Activated CD8-positive, alpha-beta memory T cell treated with anti-CD3 and anti-CD28 coated beads, Interleukin-2, amount 50 U/mL, for 24 hours (primary cell): ENCODE measurements around the gene EFCAB5.
"Not testable (repeated sequence)": the region's sequence is repeated elsewhere in the genome, so short reads cannot be mapped to it uniquely, and the experiment has no call there.

Source experiments
- DNase-seq: peaks from one replicate; pipeline ENCODE4 v3.0.0-alpha.2; 2020; ENCODE audit errors: extremely low read depth

EFCAB5 gene

DNA sequence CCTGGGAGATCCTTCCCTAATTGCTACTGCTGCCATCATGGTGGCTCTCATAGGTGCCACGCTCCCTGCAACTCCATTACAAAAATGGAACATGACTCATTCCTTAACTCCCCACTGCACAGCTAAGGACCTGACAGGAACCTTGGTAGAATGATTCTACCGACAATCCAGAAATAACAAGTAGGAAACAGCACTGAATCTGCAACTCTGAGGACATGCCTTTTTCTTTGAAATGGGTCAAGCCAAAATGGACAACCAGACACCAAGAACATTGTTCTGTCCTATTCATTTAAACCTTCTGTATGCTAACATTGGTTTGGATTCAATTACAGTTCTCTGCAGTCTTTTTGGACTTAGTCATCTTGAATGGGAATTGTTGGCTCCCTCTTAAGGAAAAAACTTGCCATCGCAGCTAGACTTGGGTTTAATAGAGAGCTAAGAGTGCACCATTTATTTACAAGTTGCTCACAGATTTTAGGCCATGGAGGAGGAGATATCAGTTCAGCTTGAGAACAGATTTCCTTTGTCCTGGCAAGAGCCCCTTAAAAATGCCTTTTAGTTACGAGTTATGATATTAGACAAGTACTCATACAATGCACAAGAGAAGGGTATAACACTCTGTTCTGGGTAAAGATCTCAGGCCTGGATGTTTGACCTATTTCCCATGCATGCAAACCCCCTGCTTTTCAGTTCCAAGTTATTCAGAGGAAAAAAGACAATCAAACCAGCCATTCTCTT is 154.2 kb downstream of the EFCAB5 start:
- no peak for DNase-seq

DNA sequence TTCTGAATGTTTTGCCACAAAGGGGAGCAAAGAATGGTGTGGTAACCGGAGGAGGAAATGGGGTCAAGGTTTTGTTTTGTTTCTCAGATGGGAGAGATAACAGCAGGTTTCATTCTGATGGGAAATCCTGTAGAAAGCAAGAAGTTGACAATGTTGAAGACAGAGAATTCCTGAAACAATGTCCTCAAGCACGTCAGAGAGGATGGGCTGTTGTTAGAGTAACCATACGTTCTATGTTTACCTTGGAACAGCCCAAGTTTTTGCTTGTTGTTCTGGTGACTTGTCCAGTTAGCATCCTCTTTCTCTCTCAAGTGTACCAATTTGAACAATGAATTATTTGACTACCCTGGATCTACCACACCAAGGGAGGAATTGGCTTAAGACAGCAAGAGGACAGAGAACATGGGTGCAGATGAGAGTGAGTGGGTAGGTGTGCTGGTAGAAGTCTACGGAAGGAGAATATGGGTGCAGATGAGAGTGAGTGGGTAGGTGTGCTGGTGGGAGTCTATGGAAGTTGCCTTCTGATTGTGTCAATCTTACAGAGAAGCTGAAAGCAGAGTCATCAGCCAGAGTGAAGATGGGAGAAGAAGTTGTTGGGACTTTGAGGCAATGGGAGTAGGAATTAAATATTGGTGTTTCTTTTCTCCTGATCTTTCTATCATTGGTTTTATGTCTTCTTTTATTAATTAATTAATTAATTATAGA is 160.4 kb downstream of the EFCAB5 start:
- DNase-seq: no peak

DNA sequence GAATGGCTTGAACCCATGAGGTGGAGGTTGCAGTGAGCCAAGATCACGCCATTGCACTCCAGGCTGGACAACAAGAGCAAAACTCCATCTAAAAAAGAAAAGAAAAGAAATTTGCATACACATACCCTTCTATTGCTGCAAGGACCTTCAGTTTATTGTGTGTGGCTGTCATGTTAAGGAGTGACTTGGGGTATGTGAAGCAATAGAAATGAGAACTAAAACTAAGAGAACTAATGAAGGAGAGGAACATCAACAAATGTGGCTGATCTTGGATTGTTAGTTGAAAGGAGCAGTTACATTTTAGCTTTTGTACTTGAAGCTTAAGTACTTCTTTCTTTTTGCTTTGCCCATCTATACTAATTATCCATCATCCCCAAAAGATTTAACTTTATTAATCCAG is 162.5 kb downstream of the EFCAB5 start:
- DNase-seq: no peak

DNA sequence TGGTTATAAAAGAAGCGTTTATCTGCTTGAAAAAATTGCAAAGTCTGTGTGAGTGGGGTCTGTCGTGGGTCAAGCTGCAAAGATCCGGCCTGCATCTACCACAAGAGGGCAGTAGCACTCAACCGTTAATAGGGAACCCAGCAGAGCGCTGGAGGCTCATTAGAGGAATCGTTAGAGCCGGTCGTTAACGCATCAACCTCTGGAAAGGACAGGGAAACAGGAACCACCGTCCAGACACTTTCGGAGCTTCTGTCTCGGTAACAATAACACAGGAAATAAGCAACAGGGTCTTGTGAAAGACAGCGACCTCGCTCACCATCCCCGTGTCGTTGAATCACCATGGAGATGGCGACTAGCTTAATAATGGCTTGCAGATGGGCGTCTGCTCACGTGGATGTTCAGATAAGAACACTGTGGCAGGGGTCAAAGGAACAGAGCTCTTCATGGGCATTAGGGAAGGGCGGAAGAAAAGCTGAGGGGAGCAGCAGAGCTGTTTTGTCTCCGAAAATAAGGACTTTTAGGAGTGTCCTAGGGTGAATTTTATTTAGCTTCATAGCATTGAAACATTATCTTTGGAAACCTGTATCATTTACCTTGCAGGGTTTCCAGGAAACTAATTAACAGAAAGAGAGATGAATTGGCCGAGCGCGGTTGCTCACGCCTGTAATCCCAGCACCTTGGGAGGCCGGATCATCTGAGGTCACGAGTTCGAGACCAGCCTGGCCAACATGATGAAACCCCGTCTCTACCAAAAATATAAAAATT is 163.3 kb downstream of the EFCAB5 start:
- peak; percentile 36 for DNase-seq

DNA sequence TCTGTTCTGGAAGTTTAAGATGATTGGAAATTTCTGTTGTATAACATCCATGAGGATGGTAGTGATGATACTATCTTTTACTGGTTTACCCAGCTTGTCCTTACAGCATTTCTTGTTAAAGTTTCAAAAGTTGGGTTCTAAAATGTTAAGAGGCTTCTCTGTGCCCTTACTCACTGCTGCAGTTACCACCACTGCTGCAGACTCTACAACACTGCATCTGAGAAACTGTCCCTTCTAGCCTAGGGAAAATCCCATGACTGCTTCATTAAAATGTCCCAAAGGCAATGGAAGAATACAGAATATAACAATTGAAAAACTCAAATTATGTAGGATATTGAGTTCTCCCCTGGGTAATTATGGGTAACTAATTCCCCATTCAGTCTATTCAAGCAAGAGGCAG is 171.4 kb downstream of the EFCAB5 start:
- no peak for DNase-seq

DNA sequence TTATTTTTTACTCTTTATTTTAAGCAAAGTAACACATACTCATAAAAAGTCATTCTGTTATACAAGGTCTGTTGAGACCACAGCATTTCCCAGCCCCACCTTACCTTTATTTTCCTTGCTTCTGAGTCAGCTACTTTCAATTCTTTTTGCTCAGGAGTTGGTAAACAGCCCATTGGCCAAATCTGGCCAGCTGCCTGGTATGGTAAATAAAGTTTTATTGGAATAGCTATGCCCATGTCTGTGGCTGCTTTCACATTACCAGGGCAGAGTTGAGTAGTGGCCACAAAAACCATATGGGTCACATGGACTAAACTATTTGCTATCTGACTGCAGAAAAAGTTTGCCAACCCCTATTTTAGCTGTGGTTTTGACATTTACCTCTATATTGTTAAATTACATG is 171.8 kb downstream of the EFCAB5 start:
- no peak for DNase-seq

DNA sequence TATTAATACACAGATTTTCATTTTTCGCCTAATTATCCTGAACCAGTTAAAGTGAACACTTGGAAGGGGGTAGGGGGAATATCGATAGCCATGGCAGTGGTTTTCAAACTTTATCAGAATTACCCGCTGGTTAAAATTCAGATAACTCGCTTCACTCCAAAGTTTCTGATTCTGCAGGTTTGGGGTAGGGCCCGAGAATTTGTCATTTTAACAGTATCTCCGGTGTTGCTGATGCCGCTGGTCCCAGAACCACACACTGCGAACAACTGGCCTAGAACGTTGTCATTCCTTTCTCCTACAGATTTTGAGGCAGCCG is 174.9 kb downstream of the EFCAB5 start:
- no peak for DNase-seq

DNA sequence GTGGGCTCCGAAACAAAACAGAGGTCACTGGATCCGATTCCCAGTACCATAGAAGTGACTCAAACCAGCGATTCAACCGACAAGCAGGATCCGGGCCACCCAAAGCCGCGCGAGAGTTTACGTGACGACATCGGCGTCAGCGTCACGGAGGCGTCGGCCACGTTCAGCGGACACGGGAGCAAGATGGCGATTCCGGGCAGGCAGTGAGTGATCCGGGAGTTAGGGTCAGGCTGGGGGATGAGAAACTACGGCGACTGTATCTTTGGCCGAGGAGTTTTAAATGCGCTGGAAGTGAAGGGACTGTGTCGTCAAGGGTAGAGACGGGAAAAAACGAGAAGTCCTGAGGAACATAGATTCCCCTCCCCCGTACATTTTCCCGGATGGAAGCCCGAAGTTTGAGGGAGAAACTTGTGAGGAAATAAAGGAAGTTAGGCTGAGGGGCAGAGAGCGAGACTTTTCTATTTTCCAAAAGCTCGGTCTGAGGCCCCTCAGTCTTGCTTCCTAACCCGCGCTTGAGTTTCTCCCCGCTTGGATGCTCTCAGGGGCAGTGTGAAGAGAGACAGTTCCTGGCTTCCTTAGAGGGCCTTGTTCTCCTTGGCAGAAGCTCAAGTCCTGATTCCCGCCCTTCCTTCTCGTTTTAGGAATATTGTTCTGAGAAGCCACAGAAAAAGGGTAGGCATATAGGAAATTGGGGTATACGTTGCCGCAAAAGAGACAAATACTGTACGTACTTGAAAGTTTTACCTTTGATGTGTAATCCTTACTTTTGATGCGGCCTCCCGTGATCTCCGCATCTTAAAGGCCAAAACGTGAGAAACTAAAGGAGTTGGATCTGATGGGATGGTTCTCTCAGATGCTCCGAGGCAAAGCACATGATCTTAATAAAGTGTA is 175.5 kb downstream of the EFCAB5 start, which contains the start of gene NSRP1:
Gene NSRP1 (plus strand): TSS at position 156 of the 891 bp plus-strand sequence. CDS start 28 bp downstream, at position 184.
- DNase-seq: peak; percentile 87

DNA sequence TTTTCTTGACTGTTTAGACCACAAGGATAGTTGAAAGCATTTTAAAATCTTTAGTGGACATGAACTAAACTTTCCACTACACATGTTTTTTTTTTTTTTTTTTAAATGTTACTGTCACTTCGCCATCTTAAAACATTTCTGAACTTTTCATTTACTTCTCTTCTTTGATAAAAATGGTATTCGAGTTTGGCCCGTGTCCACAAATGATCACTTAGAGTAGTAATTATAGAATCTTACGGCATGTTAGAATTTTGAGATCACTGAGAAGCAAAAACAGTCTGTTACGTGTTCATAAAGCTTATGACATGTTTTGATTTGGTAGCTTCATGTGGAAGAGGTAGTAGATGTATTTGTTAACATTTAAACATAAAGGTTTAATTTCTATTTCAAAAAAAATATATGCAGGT is 176.2 kb downstream of the EFCAB5 start:
- no peak for DNase-seq

DNA sequence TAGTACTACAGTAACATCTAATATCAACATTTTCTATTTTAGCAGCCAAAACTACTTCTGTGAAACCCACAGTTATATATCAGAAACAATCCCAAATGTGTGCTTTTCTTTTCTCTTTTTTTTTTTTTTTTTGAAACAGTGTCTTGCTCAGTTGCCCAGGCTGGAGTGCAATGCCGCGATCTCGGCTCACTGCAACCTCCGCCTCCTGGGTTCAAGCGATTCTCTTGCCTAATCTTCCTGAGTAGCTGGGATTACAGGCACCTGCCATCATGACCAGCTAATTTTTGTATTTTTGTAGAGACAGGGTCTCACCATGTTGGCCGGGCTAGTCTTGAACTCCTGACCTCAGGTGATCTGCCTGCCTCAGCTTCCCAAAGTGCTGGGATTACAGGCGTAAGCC is 177.2 kb downstream of the EFCAB5 start:
- not testable (repeated sequence) for DNase-seq

DNA sequence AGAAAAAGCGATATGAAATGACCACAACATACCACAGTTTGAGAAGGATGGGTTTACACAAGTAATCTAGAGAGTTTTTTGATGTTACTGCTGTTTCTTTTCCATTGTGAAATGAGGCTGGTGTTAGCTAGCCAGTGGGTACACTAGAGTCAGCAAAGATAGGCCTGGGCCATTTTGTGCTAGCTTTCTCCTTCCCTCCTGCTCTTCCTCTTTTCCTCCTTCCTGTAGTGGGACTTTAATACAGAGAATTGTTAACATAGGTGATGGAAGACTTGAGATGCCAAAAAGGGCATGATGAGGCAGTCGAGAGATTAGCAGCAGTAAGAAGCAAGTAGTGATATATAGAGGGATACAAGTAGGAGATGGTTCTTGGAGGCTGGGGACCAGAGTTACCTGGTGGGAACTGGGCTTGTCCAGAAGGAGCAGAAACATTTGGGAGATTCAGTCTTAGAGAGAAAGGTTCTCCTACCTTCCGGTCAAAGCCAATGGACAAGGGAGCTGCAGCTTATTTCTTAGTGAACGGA is 182.9 kb downstream of the EFCAB5 start:
- DNase-seq: no peak

DNA sequence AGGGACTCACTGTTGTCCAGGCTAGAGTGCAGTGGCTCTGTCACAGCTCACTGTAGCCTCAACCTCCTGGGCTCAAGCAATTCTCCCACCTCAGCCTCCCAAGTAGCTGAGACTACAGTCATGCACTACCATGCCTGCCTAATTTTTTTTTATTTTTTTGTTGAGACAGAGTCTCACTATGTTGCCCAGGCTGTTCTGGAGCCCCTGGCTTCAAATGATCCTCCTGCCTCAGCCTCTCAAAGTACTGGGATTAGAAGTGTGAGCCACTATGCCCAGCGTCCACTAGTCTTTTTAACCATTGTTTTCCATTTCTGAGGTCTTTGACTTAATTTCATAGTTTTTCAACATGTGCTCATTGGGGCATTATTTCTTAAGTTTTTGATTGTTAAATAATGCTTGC is 188.7 kb downstream of the EFCAB5 start:
- no peak for DNase-seq

DNA sequence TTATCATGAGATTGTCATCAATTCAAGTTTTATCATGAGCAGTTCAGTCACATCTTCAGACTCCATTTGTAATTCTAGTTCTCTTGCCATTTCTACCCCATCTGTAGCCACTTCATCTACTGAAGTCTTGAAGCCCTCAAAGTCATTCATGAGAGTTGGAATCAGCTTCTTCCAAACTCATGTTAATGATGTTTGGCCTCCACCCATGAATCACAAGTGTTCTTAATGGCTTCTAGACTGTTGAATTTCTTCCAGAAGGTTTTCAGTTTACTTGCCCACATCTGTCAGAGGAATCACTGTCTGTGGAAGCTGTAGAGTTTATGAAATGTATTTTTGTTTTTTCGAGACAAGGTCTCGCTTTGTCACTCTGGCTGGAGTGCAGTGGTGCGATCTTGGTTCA is 191.2 kb downstream of the EFCAB5 start:
- no peak for DNase-seq

DNA sequence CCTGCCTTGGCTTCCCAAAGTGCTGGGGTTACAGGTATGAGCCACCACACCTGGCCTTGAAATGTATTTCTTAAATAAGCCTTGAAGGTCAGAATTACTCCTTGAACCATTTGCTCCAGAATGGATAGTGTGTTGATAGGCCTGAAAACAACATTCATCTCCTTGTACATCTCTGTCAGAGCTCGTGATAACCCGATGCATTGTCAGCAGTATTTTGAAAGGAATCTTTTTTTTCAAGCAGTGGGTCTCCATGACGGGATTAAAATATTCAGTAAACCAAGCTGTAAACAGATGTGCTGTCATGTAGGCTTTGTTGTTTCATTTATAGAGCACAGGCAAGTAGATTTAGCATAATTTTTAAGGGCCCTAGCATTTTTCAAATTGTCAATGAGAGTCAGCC is 191.8 kb downstream of the EFCAB5 start:
- DNase-seq: no peak

DNA sequence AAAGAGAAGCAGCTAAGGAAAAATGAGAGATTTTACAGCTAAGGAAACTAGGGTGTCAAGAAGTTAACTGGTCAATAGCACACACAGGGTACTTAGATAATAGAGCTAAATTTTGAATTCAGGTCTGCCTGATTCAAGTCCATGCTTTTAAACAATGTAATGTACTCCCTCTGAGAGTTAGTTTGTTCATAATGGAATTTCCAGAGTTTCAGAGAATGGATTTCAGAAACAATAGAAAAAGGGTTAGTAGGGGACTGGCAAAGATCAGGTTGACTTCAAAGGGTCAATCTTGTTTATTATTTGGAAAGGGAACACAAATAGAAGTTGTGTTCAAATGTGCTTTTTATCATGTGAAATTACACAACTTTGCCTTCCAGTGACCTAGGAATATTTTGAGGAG is 193.1 kb downstream of the EFCAB5 start:
- no peak for DNase-seq

DNA sequence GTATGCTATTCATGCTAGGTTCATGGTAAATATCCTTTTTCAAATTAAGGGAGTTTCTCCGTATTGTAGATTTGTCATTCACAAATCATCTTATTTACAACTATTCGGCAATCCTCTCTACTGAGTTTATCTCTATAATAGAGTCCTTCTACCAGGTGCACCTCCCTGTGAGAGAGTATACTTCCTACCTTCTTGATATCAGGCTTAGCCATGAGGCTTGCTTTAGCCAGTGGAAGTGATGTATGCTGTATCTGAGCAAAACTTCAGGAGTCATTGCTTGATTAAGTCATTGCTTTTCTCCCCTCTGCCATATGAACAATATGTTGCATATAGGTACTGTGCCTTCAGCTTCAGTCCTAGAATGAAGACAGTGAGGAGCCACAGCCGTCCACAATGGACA is 195.7 kb downstream of the EFCAB5 start:
- DNase-seq: no peak

DNA sequence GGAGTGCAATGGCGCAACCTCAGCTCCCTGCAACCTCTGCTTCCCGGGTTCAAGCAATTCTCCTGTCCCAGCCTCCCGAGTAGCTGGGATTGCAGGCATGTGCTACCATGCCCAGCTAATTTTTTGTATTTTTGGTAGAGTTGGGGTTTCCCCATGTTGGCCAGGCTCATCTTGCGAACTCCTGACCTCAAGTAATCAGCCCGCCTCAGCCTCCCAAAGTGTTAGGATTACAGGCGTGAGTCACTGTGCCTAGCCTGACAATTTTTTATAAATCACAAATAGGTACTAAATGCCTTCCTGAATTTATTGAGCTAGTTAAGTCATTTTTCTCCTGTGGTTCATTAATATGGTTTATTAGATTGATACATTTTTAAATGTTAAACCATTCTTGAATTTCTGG is 206.4 kb downstream of the EFCAB5 start:
- DNase-seq: not testable (repeated sequence)

DNA sequence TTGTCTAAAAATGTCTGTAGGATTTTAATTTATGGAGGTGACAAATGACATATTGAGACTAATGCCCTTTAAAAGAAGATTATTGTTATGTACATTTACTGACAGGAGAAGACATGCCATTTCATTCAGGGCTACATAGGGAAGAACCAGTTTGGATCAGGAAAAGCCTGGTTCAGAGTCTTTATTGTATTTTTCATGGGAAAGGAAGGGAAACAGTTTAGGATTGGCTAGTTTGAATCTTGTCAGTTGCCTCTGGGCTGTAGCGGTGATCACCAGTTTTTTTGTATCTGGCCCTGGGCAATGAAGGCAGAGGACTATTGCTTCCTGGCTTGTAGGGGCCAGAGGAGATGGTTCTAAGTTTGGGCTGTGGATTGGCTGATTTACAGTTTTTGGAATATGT is 206.9 kb downstream of the EFCAB5 start:
- DNase-seq: no peak

DNA sequence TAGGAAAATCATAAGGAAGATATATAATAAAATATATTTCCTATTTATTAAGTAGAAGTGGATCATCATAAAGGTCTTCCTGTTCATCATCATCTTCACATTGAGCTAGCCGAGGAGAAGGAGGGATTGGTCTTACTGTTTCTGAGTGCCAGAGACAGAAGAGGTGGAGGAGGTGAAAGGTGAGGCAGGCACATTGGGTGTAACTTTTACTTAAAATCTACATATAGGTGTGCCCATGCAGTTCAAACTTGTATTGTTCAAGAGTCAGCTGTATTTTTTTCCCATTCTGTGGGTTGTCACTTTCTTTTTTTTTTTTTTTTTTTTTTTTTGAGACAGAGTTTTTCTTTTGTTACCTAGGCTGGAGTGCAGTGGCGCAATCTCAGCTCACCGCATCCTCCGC is 210.0 kb downstream of the EFCAB5 start:
- no peak for DNase-seq

DNA sequence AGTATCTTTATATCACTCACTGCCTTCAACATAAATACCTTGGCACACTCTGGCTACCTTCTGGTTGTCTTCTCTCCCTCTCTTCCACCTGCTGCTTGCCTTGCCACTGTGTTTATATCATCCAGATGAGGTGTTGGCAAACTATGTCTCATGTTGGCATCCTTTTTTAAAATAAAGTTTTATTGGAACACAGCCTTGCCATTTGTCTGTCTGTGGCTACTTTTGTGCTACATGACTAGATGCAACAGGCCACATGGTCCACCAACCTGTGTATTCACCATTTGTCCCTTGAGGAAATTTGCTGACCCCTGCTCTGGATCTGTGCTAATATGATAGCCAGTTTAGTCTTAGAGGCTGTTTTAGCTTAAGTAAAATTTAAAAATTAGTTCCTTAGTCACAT is 212.0 kb downstream of the EFCAB5 start:
- DNase-seq: no peak

DNA sequence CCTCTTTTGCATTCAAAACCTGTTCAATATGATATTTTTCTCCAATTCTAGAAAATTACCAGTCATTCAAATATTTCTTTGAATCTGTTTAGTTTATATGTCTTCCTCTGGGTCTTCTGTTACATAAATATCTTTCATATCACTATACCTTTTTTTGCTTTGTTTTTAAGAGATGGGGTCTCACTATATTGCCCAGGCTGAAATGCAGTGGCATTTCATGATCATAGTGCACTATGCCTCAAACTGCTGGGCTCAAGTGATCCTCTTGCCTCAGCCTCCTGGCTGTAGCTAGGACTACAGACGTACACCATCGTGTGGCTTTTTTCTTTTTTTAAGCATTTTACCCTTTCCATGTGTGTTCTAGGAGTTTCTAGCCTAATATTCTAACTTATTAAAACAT is 214.0 kb downstream of the EFCAB5 start:
- no peak for DNase-seq
